ENCODE results near the gene CCDC192.

- no peak for TF ChIP-seq EZH2phosphoT487 (IDR thresholded peaks at IDR 0.05; ENCODE audit: borderline replicate concordance, low read length)
- TF ChIP-seq, protein P1, sequence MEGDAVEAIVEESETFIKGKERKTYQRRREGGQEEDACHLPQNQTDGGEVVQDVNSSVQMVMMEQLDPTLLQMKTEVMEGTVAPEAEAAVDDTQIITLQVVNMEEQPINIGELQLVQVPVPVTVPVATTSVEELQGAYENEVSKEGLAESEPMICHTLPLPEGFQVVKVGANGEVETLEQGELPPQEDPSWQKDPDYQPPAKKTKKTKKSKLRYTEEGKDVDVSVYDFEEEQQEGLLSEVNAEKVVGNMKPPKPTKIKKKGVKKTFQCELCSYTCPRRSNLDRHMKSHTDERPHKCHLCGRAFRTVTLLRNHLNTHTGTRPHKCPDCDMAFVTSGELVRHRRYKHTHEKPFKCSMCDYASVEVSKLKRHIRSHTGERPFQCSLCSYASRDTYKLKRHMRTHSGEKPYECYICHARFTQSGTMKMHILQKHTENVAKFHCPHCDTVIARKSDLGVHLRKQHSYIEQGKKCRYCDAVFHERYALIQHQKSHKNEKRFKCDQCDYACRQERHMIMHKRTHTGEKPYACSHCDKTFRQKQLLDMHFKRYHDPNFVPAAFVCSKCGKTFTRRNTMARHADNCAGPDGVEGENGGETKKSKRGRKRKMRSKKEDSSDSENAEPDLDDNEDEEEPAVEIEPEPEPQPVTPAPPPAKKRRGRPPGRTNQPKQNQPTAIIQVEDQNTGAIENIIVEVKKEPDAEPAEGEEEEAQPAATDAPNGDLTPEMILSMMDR (IDR thresholded peaks at IDR 0.05; ENCODE audit: low read depth, low read length, poor library complexity, severe bottlenecking), result no peak
Measured at GRCh38 chr5:127754259-127754658, 51.1 kb downstream of the CCDC192 start.
